Measurements from ENCODE around the gene CFAP47. TPM values are rescaled to one million over a fixed set of nuclear protein-coding genes. Genes with fewer than 3 reads are reported as not detected.

The CFAP47 gene
- total and polyA plus RNA-seq, 10 donors, result 0.03 to 0.33 (median 0.15) TPM; not detected in 5

DNA sequence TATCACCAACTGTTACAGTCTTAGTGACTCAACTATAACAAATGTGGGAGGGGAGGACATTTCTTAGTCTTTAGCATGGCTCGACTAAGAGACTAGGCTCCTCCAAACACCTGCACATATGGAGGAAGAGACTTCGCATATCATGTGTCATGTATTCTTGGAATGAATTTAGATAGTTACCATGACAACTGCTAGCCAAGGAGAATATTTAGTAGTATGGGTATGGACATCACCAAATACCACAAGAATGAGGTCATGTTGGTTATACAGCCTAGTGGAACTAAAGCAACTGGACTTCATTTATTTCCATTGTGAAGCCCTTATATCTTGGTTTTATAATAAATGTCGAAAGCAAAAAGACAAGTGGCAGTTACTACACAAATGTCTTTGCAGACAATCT, 512.3 kb downstream of the CFAP47 start:
- Histone ChIP-seq H3K27ac (no peak overlapping the region), H3K4me3 (no peak overlapping the region), H3K9me3 (no peaks in the 10 kb centered on the region), H3K36me3 (no peaks in the 10 kb centered on the region), H3K27me3 (replicated peaks in 1 of 7) (no peaks in the 10 kb centered on the region), H3K4me1 (no peaks in the 10 kb centered on the region)
- no peak for DNase-seq
- TF ChIP-seq POLR2AphosphoS5 (IDR thresholded peaks at IDR 0.05) (no peak), CTCF (IDR thresholded peaks at IDR 0.05 in 8 of 11, conservative IDR thresholded peaks at IDR 0.05 in 3 of 11) (no peak), POLR2A (IDR thresholded peaks at IDR 0.05) (no peak)
- WGBS, 5 donors, result 75 to 94% (median 83%) methylated on average over 3 of the region's 3 CpGs
- intact Hi-C loops (cut with DNase I; ENCODE audit: low total_unique reads), result no loop called here

DNA sequence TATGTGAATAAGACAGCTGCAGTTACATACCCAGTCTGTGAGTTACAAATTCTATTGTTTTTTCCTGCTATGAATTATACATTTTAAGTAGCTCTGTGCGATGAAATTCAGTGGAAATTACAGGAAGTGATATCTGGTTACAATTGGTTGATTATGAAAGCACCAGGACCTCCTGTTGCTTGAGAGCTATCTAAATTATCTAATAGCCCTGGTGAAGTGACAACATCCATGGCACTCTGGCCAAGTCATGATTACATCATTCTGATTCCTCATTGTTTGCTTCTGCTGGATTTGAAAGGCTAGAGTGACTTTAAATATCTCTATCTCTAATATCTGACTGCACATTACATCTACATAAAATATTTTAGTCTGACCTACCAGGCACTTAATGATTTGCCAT, 515.0 kb downstream of the CFAP47 start:
- H3K4me3 ChIP-seq, result no peak overlapping the region
- no peaks in the 10 kb centered on the region for H3K9me3 ChIP-seq
- TF ChIP-seq POLR2AphosphoS5 (IDR thresholded peaks at IDR 0.05), result no peak
- TF ChIP-seq POLR2A (IDR thresholded peaks at IDR 0.05), result no peak
- no peak for TF ChIP-seq CTCF (IDR thresholded peaks at IDR 0.05 in 8 of 11, conservative IDR thresholded peaks at IDR 0.05 in 3 of 11)
- no peak for DNase-seq
- no peaks in the 10 kb centered on the region for H3K4me1 ChIP-seq
- intact Hi-C loops (cut with DNase I; ENCODE audit: low total_unique reads), result no loop called here
- H3K36me3 ChIP-seq, result no peaks in the 10 kb centered on the region
- 74 to 89% (median 83%) methylated on average over 1 of the region's 1 CpG for WGBS, 5 donors
- H3K27me3 ChIP-seq (replicated peaks in 1 of 7), result no peaks in the 10 kb centered on the region
- no peak overlapping the region for H3K27ac ChIP-seq

Small RNAs within 50 kb of the gene (small RNA-seq; reads per million reads assigned to genes)
- 0 reads per million in 4 donors for gene RNU6-641P

Other genes starting within 250 kb of the CFAP47 start
- gene MAGEB16, start 121.4 kb upstream of the CFAP47 start, total RNA-seq, result not detected
- not detected for gene MAGEB16, start 121.4 kb upstream of the CFAP47 start, polyA plus RNA-seq

All from spleen (tissue), 11 donors.